GM18505 (cell line): ENCODE measurements around the gene DDX5.
A peak's percentile ranks its signal among the peaks of the same experiment; 100 is the strongest.

Experiments used
- ATAC-seq: cut with Tn5 transposase; IDR thresholded peaks from one replicate; pipeline ENCODE4 v1.9.1; 2021; ENCODE audit not compliant: unreplicated experiment
- POLR2A ChIP-seq: IDR thresholded peaks from 4 replicates; pipeline ENCODE4 v1.6.1; 2011; ENCODE audit warnings: borderline replicate concordance; ENCODE audit not compliant: insufficient read depth, insufficient read length; ENCODE audit errors: extremely low read depth

DDX5 gene

DNA sequence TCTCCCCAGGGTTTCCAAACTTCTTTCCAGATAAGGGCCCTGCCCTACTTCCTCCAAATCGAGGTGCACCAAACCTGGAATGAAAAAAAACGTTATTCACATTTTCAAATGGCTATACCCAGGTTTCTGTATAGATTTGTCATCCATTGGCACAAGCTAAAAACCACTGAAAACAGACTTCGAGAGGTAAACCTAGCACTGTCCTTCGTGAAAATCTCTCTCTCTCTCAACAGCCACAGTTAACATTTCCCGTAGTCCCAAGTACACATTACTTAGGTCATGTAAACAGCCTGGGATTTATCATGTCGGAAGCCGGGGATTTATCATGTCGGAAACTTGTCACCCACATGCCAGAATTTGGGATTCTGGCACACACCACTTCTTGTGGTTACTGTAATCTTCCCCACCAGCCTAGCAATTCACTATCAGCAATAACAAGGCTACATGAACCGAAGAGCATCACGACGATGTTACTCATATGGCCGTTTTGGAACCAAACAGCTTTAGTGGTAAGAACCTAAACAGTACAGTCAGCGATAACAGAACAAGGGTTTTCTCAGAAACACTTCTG is 1.2 kb downstream of the DDX5 start:
- ATAC-seq = no peak
- TF ChIP-seq POLR2A = no peak

DNA sequence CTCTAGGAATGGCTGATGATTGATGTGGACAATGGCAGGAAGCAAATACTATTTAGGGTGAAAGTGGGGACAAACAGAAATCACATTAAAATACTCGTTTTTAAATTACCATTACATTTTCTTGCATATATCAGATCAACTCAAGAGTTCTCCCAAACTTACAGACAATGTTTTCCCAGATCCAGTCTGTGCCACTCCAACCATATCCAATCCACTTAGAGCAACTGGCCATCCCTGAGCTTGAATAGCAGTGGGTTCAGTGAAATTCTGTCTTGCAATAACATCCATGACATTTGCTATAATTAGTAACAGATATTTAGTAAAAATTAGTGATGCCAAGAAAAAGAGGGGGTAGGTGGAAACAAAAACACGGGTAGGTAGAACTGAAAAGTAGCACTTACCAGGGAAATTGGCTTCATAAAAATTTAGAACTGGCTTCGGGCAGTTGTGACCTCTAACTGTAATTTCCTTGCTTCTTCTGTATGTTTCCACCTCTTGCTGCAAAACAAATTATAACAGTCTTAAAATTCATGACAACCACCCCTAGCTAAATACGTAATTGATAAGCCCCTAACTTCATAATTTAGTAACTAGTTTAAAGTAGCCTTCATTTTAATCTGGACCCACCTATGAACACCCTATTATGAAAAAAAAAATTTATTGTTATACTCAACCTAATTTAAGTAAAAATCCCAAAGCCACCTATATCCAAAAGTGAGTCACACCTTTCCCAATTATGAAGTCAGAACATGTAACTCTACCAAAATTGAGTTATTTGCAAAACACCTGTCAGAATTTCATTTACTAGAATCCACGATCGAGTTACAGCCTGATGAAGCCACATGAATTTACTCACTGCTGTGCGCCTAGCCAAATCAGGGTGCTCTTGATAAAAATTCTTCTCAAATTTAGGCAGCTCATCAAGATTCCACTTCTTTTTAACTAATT is 2.0 kb downstream of the DDX5 start:
- no peak for ATAC-seq
- TF ChIP-seq POLR2A = no peak

DNA sequence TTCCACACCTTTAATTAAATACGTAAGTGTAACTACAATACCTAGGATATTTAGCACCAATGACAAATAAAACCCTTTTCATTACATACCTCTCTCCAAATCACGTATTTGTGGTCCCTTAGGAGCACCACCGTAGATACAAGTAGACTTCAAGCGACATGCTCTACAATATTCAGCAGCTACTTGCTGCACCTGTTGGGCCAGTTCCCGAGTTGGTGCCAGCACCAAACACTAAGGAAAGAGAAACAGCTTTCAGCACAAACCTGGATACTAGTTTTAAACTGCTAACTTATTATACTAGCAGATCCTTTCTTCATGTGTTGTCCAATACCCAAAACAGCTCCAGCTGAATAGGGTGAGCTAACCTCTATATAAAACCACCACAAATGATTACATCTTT is 2.7 kb downstream of the DDX5 start:
- no peak for ATAC-seq
- no peak for TF ChIP-seq POLR2A

DNA sequence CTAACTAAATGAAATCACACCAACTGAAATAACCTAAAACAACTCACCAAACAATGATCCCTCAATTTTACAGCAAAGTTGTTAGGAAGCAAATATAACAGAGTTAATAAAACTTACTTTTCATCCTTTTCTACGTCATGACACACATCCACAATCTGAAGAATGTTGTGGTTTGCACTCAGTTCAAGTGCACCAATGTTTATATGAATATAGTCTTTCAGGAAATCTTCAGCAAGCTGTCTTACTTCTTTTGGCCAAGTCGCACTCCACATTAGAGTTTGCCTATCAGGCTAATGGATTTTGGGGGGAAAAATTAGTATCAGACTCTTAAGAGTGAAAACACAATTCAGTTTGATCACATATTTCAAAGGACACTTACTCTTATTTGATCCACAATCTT is 3.3 kb downstream of the DDX5 start:
- ATAC-seq = no peak
- peak; percentile 26 for TF ChIP-seq POLR2A

DNA sequence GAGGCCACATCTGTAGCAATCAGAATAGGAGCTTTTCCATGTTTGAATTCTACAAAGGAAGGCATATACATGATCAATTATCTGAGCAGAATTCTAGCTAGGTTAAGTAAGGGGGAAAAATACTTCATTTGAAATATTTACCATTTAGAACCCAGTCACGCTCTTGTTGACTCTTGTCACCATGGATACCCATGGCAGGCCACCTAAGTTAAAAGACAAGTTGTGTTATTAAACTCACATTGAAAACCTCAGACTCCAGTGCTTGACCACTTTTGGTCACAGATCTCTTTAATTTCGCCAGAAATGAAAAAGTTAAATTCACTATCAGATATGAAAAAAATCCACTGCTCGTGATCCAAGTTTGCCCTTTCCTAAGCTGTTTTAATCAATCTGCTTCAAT is 4.1 kb downstream of the DDX5 start:
- ATAC-seq = no peak
- no peak for TF ChIP-seq POLR2A

DNA sequence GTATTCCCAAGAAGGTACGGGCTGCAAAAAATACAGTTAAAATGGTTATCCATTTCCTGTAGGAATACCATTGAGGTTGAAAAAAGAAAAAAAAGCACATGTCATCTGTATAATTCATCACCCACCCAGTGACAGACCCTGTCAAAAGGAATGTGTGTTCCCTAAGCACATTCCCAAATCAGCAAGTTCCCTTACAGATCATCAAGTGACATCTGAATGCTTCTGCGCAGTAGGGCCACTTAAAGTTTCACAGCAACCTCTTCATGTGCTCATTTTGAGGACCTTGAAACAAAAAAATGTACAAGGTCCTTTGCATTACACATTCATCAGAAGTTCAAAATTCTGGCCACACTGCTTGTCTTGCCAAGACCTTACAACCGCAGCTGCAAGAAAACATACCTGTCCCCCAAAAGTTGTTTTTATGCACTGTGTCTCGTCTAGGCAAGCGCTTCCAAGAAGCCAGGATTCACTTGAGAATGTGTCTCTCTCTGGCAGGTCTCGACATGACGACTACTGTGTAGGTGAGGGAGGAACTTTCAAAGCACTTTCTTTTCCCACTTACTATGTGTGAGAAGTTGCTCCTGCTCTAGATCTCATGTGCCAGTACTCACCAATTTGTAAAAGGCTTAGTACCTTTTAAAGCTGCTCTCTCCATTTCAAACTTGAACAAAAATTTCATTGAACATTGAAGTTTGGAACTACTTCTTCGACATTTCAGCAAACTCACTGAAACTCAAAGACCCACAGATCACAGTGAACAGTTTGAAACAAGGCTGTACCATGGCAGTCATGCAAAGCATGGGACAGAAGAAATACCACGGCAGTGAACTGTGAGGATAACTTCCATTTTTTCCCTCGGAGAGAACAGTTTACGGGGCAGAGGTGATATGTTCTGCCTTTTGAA is 5.0 kb downstream of the DDX5 start:
- no peak for ATAC-seq
- TF ChIP-seq POLR2A = peak; percentile 29

DNA sequence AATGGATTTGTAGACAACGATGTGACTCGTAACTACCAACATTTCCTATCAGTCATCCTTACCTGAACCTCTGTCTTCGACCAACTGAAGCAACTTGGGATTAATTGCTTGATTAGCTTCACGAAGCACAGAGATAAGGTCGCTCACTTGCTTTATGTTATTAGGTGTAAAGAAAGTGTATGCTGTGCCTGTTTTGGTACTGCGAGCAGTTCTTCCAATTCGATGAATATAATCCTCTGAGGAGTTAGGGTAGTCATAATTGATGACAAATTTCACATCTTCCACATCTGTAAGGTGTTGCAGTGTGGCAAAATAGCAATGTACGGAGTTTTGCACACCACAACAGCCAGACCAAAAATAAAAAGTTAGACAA is 5.6 kb downstream of the DDX5 start:
- no peak for ATAC-seq
- TF ChIP-seq POLR2A = no peak

DNA sequence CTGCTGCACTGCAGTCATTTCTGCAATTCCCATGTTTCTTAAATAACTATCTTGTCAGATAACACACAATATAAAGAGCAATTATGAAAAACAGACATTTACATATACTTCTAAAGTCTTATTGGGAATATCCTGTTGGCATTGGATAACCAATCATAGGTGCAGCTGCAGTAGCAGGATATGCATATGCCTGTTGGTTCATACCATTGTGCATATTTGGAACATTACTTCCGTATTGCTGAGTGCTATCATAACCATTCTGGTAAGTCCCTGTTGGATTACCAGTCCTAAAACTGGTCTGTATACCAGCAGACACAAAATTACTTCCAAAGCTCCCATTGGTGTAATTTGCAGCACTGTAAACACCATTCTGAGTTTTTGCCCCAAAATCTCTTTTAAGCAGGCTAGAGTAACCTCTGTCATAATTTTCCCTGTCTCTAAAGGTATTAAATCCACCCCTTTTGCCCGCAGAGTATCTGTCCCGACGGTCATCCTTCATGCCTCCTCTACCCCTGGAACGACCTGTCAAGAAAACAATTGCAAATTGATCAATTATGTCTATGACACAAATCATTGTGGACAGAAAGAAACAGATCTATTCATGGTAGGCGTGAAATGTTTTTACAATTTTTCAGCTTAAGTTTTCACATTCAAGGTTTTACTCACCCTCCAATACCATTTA is 6.1 kb downstream of the DDX5 start:
- TF ChIP-seq POLR2A = no peak
- ATAC-seq = no peak

DNA sequence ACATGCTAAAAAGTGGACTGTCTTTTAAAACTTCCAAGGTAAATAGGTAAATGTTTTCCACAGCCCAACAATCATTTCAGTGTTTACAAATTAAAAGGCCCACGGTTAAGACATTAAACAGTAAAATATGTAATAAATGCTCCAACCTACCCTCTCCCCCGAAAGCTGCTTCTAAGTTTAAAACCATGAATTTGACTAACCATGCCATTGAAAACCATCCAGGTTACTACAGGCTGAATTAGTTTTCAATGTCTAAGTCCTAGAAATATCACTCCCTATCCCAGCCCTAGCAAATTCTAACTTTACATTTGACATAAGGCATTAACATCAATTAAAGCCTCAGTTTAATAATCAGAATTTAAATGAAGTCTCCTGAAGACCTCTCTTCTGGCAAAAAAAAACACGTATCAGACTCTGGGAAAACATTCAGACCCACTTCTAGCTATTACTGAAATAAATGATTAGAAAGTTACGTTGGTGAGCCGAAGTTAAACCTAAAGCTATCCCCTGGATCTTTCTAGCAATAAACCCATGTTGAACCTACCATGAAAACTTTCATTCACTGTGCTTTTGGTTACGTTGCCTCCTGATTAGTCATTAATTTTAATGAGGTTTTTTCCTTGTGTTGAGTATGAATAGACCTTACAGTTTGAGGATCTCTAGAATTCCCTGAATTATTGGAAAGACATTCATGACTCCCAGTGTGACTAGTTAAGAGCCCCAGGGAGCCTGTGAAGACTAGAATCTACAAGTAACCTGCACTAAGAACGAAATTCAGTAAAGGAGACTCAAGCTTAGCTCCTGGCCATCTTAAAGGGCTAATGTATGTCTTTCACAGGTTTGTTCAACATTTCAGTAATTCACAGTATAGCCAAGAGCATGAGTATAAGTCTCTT is 7.5 kb downstream of the DDX5 start:
- no peak for ATAC-seq

DNA sequence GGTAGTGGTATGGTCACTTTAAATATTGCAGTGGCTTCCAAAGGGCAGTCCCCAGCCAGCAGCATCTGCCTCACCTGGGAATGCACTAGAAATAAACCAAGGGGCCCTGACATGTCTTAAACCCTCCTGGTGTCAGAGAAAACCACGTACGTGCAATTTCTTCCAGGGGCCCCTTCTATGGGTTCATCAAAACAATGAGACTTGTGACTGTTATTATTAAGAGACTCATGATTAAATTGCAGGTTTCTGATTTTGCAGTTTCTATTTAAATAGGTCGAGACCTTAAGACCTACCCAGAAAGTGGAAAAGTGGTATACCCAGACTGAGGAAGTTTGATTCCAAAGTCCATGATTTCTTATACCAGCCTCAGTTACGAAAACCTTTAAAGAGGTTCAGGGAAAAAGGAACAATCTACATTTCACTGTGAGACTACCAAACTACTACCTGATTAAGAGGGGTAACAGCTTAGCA is 8.5 kb downstream of the DDX5 start:
- peak; percentile 7 for ATAC-seq
- no peak for TF ChIP-seq POLR2A

More for the DNA sequence above, 7.5 kb downstream of the DDX5 start:
- no peak for TF ChIP-seq POLR2A

DNA sequence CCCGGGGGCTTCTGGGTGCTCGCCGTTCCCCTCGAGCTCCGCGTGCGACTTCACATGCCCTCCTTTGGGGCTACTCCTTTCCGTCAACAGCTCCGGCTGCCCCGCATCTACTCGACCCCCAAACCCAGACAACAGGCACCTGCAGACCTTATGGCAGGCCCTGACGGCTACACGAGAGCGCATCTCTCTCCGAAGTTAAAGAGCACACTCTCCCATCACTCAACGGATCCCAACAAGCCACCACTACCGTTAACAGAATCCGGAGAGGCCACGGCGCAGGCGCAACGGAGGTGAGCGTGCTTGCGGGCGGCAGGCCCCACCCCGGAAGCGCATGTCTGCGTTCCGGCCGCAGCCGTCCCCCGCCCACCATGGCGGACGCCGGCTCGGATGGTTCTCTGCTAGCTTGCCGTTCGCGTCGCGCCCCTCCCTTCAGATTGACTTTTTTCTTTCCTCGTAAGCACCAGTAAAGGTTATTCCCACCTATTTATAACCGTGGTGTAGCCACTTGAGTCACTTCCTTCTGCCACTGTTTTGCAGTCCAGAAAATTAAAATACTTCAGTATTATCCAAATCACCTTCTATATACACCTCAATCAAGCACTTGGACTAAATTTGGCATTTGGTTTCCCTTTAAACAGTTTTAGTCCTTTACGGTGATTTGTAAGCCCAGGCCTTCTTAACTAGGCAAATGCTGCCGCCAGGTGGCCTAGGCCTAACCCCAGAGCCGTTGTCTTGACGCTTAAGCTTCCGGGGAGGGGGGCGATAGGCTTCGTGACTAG is 9.1 kb downstream of the DDX5 start, which contains the start of gene POLG2:
Gene POLG2 (minus strand): TSS at position 269 of the 779 bp plus-strand sequence. CDS start 86 bp downstream, at position 183.
- peak; percentile 92 for TF ChIP-seq POLR2A
- peak; percentile 80 for ATAC-seq
